GM13976 (cell line): Measurements from ENCODE around the gene PXDN.
"Not testable (repeated sequence)": the region's sequence is repeated elsewhere in the genome, so short reads cannot be mapped to it uniquely, and the experiment has no call there.

Source experiments
- DNase-seq: peaks from one replicate; pipeline ENCODE4 v3.0.0; 2012; ENCODE audit warnings: low spot score
- CTCF ChIP-seq: IDR thresholded peaks from 2 replicates; pipeline ENCODE4 v1.5.1; 2012; ENCODE audit warnings: borderline replicate concordance, mild to moderate bottlenecking; ENCODE audit not compliant: insufficient read depth; ENCODE audit errors: extremely low read depth, missing control alignments, control extremely low read depth
- in situ Hi-C: fragments of 300-500 bp; cut with MboI; formaldehyde crosslinking; loops from one replicate; pipeline ENCODE4 v1.12.0; 2022; ENCODE audit warnings: low sequenced_read_pairs, mixed read lengths, inconsistent platforms; ENCODE audit not compliant: unreplicated experiment

Gene PXDN

GRCh38 chr2:1682181-1682440 is 62.2 kb downstream of the PXDN start:
- TF ChIP-seq CTCF = no peak
- in situ Hi-C loops = no loop called here
- no peak for DNase-seq

DNA sequence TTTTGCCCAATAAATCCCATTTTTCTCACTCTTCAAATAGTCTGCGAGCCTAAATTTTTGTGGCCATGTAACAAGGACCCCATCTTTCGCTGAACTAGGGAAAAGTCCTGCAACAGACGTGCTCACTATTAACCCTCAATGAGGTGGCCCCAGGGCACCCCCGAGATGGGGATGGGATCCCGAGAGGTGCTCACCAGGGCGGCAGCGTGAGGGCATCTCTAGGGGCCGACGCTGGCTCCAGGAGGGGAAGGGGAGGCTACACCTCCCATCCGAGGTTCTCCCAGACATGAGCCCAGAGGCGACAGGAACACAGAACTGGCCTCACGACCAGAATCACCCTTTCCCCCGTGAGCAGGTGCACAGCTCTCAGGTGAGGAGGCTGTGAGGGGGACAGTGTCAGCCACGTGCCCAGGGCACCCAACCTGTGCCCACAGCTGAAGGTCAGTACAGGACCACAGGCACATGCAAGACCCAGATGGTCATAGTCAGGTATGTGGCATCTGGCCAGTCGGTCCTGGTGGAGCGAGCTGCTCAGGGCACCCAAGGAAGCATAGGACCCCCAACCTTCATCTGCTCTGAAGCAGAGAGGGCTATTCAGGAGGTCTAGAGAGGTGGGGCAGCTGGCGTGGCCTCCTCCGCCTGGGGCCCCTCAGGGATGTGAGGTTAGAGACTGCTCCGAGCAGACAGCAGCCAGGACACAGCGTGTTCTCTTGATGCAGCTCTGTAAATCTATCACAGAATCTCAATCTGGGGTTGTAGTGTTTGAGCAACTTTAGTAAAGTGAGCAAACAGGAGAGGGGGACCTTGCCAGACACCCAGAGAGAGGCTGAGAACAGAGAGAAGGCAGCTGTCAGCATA is 62.8 kb downstream of the PXDN start:
- no peak for DNase-seq
- in situ Hi-C loops = no loop called here
- no peak for TF ChIP-seq CTCF

- in situ Hi-C loops = no loop called here
- no peak for TF ChIP-seq CTCF
- no peak for DNase-seq
These were observed 63.3 kb downstream of the PXDN start for GRCh38 chr2:1681017-1681318.

GRCh38 chr2:1680222-1681016 is 63.9 kb downstream of the PXDN start:
- no peak for TF ChIP-seq CTCF
- in situ Hi-C loops = no loop called here
- DNase-seq = no peak

DNA sequence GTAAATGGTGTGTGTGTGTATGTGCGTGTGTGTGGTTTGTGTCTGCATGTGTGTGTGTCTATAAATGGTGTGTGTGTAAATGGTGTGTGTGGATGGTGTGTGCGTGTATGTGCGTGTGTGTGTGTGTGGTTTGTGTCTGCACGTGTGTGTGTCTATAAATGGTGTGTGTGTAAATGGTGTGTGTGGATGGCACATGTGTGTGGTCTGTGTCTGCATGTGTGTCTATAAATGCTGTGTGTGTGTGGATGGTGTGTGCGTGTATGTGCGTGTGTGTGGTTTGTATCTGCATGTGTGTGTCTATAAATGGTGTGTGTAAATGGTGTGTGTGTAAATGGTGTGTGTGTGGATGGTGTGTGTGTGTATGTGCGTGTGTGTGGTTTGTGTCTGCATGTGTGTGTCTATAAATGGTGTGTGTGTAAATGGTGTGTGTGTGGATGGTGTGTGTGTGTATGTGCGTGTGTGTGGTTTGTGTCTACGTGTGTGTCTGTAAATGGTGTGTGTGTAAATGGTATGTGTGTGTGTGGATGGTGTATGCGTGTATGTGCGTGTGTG is 64.8 kb downstream of the PXDN start:
- DNase-seq, in situ Hi-C loops: not testable (repeated sequence)

DNA sequence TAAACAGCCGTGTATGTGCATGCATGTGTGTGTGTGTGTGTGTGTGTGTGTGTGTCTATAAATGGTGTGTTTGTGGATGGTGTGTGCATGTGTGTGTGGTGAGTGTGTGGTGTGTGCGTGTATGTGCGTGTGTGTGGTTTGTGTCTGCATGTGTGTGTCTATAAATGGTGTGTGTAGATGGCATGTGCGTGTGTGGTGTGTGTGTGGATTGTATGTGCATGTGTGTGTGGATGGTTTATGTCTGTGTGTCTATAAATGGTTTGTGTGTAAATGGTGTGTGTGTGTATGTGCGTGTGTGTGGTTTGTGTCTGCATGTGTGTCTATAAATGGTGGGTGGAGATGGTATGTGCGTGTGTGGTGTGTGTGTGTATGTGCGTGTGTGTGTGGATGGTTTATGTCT is 65.2 kb downstream of the PXDN start:
- in situ Hi-C loops, DNase-seq: not testable (repeated sequence)

DNA sequence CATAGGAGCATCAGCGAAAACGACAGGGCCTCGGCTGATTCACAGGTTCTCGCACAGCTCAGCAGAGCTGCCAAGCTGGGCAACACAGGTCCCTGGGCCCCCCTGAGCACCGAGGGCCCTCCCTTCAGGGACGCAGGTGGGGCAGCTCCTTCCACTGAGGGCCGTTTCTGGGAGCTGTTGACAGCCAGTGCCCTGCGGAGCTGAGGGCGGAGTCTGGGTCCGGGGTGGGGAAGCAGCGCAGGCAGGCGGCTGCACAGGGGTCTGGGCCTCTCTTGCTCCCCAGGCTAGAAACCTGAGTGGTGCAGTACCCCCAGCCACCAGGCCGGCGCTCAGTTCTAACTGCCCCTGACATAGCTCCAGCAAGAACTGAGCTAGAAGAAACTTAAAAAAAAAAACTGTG is 65.7 kb downstream of the PXDN start:
- DNase-seq = no peak
- in situ Hi-C loops = no loop called here
- TF ChIP-seq CTCF = no peak
